ENCODE data around the gene CSF1R.

GRCh38 chr5:150112201-150113046, 26.1 kb upstream of the CSF1R start:
- TF ChIP-seq CTCF (IDR thresholded peaks at IDR 0.05; ENCODE audit: poor library complexity, severe bottlenecking) (no peak), EZH2 (IDR thresholded peaks at IDR 0.05; ENCODE audit: borderline replicate concordance, insufficient read depth, low read length, poor library complexity, severe bottlenecking) (no peak), REST (IDR thresholded peaks at IDR 0.05; ENCODE audit: borderline replicate concordance) (no peak)

Data from neural cell (in vitro differentiated cells).